HG03378 (cell line): Measurements from ENCODE around the gene RBM47.

Experiments
- ATAC-seq: cut with Tn5 transposase; IDR thresholded peaks from one replicate; pipeline ENCODE4 v1.9.1; 2021; ENCODE audit warnings: mild to moderate bottlenecking, moderate library complexity; ENCODE audit not compliant: unreplicated experiment

Gene RBM47

GRCh38 chr4:40380647-40381046 lies 249.0 kb downstream of the RBM47 start:
- ATAC-seq, result no peak

GRCh38 chr4:40379248-40379647 lies 250.4 kb downstream of the RBM47 start:
- no peak for ATAC-seq

GRCh38 chr4:40378619-40379018 lies 251.0 kb downstream of the RBM47 start:
- ATAC-seq, result no peak

- no peak for ATAC-seq
These were observed 251.9 kb downstream of the RBM47 start for GRCh38 chr4:40377512-40378365.

GRCh38 chr4:40375620-40376019 lies 254.0 kb downstream of the RBM47 start:
- ATAC-seq, result no peak

- ATAC-seq, result no peak
These were observed 254.6 kb downstream of the RBM47 start for GRCh38 chr4:40375095-40375494.

GRCh38 chr4:40373636-40374035 lies 256.0 kb downstream of the RBM47 start:
- ATAC-seq, result no peak
